Fibroblast of gingiva (primary cell): ENCODE results near the gene TSPEAR.

Experiments used
- DNase-seq: peaks from one replicate; pipeline ENCODE4 v3.0.0-alpha.2; 2011; ENCODE audit warnings: low read depth

TSPEAR gene

DNA sequence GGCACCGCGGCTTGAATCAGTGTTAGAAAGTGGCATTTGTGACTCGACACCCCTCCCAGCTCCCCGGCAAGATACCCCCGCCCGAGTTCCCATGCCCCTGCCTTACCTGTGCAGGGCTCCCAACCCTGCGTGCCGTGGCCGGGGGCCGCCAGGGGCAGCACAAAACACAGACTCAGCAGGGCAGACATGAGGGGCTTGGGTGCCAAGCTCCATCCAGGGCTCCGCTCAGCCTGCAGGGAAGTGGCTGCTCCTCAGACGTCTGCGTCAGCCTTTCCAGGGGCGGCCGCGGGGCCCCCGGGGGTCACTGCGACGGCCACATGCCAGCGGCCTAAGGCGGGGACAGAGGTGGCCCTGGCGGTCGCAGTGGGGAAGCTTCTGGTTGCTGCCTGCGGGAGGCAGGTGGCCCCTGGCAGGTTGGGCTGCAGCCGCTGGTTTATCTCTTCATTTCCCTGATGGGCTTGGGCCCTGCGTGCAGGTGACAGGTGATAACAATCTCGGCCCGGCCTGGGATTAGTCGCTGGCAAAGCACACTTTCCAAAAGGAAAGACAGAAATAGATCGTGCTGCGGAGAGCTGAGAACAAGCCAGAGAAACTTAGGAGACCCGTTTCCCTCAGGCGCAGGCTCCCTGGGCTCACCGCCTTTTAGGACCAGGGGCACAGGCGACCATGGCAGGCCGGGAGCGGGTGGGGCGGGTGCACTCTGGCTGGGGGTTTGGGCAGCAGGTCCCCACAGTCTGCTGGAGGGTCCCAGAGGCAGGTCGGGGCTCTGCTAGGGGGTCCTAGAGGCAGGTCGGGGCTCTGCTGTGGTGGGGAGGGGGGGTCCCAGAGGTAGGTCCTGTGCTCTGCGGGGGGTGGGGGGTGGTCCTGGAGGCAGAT is at the start of gene TSPEAR:
Gene TSPEAR, minus strand, starts transcription at position 246 of the 876 bp plus-strand sequence. Its CDS starts 58 bp downstream, at position 188.
- no peak for DNase-seq

DNA sequence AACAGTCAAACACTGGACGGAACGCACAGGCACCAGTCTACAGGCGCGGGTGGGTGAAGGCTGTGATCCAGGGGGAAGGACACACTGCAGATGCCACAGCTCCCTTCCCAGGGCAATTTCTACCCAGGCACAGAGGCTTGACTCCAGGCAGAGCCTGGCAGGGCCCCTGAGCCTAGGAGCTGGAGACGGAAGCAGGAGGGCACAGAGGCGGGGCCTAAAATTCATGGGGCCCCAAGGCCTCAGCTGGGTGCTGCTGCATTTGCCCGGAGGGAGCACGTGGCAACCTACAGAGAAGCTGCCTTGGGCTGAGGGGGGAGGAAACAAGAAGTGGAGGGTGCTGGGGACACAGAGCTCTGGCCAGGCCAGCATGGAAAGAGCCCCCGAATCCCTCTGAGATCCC is 49.0 kb upstream of the TSPEAR start:
- no peak for DNase-seq

DNA sequence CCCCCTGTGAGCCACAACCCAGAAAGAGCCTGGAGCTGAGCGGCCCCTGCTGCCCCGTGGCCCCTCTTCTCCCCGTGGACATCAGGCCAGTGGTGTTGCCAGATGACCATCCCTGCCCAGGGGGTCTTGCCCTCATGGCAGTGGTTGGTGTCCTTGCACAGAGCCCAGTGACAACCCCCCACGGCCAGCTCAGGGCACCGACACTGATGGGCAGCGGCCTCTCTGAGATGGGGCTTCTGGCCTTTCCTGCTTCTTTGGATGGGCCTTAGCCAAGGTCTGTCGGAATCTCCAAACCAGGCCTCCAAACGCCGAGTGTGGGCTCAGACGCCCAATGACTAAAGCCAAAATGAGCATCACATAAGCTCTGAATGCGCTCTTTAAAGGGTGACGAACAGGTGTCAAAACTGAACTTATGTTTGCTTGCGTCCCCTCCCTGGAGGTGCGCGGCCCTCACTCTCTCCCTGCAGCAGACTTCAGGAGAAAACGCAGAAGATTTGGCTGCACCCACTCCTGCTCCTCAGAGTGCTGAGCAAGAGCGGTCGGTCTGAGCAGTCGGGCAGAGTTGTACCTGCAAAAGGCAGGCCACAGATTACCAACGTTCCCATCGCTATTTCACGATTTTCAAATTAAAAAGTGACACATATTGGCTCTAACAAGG is 48.4 kb upstream of the TSPEAR start:
- no peak for DNase-seq

DNA sequence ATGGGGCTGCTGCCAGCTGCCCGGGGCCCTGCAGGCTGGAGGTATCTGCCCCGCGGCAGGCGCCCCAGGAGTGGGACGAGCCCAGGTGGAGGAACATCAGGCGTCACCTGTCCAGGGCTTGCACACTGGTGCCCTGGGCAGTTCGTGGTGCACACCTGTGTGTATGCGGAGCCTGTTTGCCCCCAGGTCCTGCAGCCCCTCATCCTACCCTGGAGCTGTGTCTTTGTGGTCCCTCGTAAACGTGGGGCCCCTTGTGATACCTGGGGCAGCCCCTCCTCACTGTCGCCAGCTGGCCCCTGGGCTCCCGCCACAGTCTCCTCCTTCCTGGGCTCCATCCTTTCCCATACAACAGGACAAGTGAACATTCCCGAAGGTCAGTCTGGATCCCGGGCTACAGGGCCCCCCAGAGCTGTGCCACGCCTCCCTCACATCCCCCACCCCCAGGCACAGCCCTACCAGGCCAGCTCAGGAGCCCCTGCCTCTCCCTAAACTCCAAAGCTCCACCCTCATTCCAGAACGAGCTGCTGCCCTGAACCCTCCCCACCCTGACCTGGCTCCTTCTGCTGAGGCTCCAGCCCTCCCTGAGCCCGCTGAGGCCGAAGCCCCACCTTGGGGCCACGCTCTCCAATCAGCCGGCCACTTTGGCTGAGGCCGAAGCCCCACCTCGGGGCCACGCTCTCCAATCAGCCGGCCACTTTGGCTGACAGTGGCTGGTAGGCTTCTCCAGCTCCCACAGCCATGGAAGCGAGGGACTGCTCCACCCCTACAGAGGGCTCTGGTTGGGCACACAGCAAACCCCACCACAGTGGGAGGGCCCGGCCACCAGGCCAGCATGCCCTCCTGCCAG is 47.6 kb upstream of the TSPEAR start:
- no peak for DNase-seq

DNA sequence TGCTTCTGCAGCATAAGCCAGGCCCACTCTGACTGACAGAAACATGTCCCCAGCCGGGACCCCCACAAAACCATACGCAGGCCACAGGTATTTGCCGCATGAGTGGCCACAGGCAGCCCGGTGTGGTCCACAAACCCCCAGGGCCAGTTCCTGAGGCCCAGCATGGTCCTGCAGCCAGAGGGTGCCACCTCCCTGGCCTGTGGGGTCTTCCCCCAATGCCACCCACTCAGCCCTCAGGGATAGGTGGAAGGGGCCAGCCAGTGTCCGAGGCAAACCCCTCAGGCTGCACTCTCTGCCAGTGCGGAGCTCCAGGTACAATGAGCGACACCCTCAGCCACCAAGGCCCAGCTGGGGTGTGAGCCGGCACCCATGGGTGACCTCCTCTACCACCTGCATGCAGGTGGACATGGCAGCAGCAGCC is 46.8 kb upstream of the TSPEAR start:
- no peak for DNase-seq

DNA sequence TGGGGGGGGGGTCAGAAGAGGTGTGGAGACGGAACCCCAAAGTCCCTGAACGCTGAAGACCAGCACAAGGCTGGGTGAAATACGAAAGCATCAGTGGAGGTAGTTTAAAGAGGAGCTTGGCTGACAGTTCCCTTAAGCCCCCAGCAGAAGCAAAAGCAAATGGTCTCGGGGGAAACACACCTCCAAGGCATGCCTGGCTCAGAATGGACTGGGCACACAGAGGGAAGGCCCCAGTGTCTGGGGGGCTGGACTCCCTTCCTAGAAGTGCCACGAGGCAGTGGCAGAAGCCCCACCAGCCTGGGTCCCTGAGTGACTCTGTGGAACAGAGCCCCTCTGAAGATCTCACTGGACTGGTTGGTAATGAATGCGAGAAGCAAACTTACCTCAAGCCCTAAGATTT is 46.4 kb upstream of the TSPEAR start:
- no peak for DNase-seq

DNA sequence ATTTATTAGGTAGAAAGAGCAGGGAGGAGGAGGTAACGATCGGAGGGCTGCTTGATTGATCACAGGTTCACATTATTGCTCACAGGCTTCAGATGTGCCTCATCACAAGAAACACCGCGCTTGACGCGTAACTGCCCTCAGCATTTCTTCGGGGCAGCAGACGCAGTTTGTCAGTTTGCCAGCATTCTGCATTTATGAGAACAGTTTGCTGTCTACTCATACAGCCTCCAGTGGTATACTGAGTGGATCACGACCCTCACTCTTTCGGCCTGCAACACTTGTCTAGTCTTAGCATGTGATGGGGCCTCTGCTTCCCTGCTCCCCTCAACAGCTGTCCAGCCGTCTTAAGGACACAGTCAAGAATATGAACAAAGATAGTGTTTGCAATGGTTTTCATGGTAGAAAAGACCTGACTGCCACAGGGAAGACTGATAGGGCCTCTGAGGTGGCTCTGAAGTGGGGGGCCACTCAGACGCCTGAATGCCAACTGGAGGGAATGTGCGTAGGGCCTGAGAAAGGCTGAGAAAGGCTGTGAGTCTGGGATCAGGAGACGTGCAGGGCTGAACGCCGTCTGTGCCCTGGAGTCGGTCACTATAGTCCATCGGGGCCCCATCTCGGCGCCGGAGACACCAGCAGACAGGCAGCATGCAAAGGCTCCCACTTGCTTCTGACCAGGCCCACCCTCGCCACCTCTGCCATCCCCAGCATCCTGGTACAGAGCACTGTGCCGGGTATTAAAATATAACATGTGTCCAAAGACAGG is 45.2 kb upstream of the TSPEAR start:
- no peak for DNase-seq

DNA sequence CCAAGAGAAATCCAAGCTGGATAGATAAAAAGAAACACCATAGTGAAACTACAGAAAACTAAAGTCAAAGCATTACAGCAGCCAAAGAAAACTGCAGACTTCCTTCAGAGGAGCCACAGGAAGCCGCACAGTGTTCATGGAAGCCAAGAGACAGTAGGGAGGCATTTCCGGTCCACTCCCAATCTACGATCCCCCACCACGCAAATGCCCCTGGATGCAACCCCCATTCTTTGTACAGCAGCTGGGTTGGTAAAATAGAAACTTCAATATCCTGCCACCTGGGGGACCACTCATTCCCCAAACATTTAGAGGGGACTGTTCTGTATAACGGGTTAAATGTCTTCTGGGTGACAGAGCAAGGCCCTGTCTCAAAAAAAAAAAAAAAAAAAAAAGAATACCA is 43.9 kb upstream of the TSPEAR start:
- DNase-seq = no peak

DNA sequence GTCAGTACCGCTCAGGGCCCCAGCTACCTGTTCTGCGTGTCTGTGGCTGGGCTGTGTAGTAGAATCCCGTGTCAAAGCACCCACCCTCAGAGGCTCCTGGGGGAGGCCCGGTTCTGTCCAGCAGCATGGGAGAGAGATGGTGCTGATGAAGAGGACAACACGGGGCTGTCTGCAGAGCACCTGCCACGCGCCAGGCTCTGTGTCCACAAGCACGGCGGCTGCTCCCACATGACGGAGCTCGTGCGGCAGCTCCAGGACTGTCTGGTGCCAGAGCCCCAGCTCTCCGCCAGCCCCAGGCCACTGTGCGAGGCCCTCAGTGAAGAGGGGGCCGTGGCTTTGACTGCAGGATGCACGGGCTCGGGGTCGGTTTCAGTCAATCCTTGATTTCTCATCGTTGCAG is 42.0 kb upstream of the TSPEAR start:
- DNase-seq = no peak

DNA sequence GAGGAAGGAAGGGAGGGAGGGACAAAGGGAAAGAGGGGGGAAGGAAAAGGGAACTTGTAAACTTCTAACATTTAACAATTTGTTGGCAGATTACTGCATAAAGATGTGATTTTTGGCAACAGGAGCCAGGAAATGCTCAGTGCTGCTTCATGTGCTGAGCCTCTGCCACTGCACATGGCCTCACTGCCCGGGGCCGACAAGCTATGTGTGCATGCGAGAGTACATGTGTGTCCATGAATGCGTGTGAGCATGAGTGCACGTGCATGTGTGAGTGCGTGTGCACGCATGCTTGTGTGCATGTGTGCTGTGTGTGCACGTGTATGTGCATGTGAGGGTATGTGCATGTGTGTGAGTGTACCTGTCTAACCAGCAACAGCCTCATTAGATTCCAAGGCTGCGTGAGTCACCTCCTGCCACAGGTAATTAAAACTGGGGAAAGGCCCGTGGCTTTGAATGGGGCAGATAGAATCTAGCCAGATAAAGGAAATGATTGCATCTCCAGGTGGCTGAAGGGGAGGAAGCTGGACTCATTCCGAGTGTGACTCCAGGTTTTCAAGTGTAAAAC is 41.4 kb upstream of the TSPEAR start:
- DNase-seq = no peak

DNA sequence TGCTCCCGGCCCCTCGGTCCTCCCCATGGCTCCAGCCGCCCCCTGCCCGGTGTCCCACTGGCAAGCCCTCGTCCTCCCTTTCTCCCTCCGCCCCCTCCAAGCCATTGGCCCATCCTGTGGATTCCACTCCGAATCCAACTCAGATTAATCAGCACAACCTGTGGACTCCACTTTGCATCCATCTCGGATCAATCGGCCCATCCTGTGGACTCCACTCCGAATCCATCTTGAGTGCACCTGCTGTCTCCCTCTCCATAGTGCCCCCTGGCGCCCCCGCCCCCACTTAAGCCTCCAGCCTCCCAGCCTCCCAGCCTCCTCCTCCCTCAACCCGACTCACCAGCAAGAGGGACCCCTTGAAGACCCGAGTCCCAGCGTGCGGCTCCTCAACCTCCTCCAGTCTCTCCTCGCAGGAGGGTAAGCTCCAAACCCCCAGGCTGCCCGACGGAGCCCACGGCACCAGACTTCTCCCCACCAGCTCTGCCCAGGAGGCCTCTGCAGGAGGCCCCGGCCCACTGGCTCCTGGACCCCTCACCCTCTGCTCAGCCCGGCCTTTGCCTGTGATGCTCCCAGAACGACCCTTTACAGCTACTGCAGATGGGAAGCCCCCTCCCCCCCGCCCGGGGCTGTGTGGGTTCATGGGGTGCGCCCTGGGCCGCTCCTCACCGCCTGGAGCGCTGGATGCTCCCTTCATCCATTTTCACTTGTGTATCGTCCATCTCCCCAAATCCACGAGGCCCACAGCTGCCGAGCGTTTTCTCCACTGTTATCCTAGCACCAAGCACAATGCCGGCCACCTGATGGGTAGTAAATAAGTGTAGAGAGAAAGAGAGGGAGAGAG is 40.6 kb upstream of the TSPEAR start:
- no peak for DNase-seq

DNA sequence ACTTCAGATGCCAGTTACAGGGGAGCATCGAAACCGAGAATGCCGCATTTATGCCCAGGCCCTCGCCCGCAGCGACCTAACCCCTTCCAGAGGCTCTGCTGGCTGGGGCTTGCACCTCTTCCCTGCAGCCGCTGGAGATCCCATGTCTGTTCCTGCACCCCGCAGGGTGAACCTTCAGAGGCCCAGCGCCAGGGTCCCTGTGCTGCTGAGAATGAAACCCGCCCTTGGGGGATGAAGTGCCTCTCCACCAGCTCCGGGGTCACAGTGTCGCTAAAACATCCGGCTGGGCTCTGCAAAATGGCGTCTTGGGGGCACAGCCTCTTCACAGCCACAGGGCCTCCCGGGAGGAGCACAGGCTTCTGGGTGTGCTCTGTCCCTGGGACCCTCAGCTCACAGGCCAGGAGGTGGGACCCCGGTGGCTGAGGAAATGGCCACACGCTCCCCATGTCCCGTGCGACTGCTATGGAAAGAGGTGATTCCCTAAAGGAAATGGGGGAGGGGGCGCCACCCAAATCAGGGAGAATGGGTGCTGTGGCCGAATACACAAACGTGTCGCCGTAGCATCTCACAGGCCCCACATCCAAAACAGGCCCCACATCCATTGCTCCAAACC is 39.9 kb upstream of the TSPEAR start:
- no peak for DNase-seq

DNA sequence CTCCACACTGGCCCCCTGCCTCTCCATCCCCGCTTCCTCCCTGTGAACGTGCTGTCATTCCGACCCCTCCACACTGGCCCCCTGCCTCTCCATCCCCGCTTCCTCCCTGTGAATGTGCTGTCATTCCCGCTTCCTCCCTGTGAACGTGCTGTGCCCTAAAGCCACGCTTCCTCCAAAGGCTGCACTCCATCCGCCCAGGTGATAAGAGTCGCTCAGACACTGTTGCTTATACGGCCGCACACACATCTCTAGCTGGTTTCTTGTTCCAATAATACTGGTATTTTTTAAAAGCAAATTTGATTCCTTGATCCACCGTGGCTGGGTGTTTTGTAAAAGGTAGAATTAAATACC is 39.3 kb upstream of the TSPEAR start:
- no peak for DNase-seq

DNA sequence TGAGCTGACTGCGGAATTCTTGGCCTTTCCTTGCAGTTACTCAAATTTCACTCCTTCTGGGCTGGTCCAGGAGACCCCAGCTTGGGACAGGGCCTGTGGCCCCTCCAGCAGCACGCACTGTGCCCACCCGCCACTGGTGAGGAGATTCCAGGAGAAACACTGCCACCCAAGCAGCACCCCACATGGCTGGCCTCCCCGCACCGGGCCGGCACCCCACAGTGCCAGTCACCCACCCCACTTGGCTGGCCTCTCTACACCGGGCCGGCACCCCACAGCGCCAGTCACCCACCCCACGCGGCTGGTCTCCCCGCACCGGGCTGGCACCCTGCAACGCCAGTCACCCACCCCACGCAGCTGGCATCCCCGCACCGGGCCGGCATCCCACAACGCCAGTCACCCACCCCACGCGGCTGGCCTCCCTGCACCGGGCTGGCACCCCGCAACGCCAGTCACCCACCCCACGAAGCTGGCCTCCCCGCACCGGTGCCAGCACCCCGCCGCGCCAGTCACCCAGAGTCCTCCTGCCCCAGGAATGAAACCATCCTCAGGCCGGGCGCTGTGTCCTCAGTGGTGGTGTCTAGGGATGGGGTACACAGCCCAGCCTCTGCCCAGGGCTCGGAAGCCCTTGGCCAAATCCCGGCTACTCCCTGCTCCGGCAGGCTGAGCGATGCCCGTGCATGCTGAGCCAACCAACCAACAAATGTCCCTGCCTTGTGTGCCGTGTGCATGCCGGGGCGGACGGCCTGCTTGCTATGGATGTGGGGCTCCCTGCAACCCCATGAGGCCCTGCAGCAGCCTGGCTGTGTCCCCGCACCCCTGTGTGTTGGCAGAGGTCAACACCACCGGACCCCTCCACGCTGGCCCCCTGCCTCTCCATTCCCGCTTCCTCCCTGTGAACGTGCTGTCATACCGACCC is 38.6 kb upstream of the TSPEAR start:
- DNase-seq = no peak

DNA sequence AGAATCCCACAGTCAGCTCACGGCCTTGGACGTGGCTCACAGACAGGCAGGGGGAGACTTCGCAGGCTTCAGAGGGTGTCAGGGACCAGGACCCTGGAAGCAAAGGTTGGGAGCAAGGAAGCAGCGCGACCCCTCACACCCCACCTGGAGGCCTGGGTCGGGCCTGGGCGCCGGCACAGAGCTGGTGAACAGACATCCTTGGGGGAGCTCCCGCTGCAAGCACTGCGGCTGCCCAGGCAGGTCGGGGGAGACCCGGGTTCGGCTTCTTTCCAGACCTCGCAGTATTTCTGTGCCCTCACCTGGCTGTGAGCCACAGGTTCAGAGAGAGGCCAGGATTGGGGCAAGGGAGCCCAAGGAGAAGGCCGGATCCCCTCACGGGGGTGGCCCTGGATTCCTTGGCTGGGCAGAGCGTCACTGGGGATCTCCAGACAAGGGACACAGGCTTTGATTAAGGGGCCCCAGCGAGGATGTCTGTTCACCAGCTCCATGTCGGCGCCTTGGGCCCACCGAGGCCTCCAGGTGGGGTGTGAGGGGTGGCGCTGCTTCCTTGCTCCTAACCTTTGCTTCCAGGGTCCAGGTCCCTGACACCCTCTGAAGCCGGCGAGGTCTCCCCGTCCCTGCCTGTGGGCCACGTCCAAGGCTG is 37.9 kb upstream of the TSPEAR start:
- DNase-seq = no peak

DNA sequence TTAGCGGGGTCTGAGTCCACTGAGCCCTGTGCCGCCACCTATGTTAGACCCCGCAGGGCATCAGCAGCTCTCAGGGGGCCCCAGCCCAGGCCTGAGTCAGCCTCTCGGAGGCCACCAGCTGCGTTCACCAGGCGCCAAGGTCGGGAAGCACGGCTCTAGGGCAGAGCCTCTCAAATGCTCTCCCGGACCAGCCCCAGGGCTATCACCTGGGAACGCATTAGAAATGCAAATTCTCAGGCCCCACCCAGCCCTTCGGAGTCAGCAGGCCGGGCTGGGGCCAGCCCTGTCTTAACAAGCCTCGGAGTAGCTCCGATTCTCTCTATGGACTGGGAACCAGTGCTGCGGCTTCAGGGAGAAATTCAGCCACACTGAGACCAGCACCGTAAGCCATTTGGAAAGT is 37.2 kb upstream of the TSPEAR start:
- DNase-seq = no peak

DNA sequence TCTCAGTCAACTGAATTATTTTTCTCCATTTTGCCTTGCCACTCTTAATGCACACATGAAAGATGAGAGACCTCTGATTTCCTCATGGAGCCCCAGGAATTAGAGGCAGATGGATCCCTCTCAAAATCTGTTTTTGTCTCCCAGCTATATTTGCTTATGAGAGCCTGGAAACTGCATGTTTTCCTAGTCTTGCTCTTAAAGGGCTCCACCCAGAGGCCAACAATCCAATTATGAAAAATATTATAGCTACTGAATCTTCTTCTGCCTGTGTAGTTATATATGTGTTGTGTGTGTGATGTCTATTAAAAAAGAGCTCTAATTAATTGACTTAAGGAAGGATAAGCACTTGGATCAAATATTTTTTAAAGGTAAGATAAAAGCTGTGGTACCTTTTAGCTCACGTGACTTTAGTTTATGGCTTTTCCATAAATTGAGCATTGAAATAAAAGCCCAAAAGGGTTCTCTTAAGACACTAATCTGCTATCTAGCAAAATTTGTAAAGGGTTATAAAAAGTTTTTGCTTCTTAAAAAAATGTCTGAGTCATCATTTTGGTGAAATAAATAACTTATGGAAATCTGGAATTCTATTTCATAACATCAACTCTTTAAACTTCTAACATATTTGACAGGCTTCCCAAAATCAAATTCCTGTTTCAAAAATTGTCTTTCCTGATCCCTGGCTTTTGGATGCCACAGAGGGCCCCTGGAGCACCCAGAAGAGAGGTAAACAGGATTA is 31.2 kb upstream of the TSPEAR start:
- no peak for DNase-seq

DNA sequence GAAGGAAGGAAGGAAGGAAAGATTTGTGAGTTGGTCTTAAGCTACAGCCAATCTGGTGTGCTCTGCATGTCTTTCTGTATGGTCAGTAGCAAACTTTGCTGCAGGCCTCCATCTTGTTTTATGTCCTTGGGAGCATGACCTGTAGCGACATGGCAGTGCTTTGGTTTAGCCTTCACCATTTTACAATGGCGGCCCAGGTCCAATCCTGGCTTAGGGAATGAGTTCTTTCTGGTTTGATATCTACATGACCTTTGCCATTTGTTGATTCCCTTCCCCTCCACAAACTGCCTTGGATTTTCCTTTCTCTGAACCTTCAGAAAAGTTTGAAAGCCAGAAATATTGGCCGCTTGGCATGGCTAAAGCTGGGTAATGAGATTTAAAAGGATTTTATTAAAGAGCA is 30.5 kb upstream of the TSPEAR start:
- no peak for DNase-seq
